Measurements from ENCODE around the gene ANXA9. TPM values are rescaled to one million over a fixed set of nuclear protein-coding genes. Genes with fewer than 3 reads are reported as not detected.

The ANXA9 gene
- 0.51 to 1.2 TPM (median 0.92 TPM) in 5 replicates for total RNA-seq (2022; extraction: Qiagen RNA extraction)

GRCh38 chr1:150981805-150982712, at the start of gene ANXA9:
ANXA9 (plus strand) TSS chr1:150982292; CDS start chr1:150983106, 814 bp downstream.

GRCh38 chr1:150974580-150975478, 7.3 kb upstream of the ANXA9 start, which contains the start of gene CERS2:
CERS2 (minus strand) TSS chr1:150974835; CDS start chr1:150969090, 5,745 bp downstream.

GRCh38 chr1:151006327-151007052, 24.4 kb downstream of the ANXA9 start, which contains the start of gene MINDY1:
MINDY1 (minus strand) TSS chr1:151006902; CDS start chr1:151002617, 4,285 bp downstream.

DNA sequence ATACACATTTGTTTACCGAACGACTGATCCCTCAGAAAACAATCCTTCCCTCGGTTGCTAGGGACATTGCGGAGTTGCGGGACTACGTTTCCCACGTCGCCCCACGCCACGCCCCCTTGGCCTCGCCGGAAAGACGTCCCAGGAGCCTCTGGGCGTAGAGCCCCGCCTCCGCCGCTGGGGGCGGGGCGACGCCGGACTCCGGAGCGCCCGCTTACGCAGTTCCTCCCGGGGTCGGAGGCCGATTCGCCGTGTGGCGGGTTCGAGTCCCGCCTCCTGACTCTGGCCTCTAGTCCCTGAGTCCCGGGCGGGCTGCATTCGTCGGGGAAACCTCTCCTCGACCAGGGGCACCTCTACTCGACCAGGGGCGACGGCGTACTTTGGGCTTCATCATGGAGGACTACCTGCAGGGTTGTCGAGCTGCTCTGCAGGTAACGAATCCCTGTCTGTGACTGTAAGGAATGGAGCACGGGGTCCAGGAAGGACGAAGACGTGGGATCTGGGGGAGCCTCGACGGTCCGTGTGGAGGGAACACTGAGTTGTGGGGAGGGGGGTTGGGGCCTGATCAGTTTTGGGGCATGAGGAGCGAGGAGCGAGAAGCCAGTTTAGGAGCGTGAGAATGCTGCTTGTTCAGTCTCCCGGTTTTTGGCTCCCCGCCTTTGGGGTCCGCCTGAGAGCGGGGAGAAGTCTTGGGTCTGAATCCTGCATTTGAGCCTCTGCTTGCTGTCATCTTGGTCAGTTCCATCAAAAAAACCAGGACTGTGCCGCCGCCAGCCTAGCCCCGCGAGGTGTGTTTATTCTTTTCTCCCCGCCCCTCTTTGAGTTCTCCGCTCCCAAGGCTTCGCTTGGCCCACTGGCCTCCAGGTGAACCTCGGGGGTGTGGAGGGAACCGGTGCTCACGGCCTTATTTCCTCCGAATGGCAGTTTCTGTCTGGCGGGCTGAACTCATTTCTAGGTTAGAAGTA, 26.4 kb downstream of the ANXA9 start, which contains the start of gene PRUNE1:
Gene PRUNE1, plus strand, starts transcription at position 206 of the 962 bp plus-strand sequence. Its CDS starts 184 bp downstream, at position 390.

DNA sequence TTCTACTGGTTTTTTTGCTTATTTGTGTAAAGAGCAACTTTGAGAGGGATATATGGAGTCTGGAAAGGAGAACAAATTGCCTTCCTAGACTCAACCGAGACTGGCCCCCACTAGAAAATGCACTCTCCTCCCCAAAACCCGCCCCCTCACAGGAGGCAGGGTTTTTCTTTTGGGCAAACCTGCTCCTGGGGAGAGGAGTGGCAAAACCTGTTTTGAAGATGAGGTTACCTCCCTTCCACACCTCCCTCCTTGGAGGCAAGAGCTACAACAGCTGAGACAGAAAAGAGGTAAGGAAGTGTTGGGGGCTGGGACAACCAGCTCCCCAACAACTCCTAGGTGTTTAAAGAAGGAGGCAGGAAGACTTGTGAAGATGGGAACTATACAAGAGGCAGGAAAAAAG, 54.3 kb downstream of the ANXA9 start, which contains the start of gene BNIPL:
Gene BNIPL, plus strand, starts transcription at position 231 of the 400 bp plus-strand sequence. Its CDS starts 140 bp downstream, at position 371.

Other genes starting within 250 kb of the ANXA9 start
- 14.2 to 18.5 TPM (median 14.4 TPM) in 5 replicates for gene CTSS, start 216.5 kb upstream of the ANXA9 start, total RNA-seq (2022; extraction: Qiagen RNA extraction)
- gene CTSK, start 174.0 kb upstream of the ANXA9 start, total RNA-seq (2022; extraction: Qiagen RNA extraction) = 1.4 to 2.2 TPM (median 1.7 TPM) in 5 replicates
- gene ARNT, start 105.7 kb upstream of the ANXA9 start, total RNA-seq (2022; extraction: Qiagen RNA extraction) = 9.4 to 14.5 TPM (median 11.9 TPM) in 5 replicates
- not detected in 5 replicates for gene CTXND2, start 95.2 kb upstream of the ANXA9 start, total RNA-seq (2022; extraction: Qiagen RNA extraction)
- 21.2 to 26.1 TPM (median 23.9 TPM) in 5 replicates for gene SETDB1, start 55.9 kb upstream of the ANXA9 start, total RNA-seq (2022; extraction: Qiagen RNA extraction)
- gene CERS2, start 7.5 kb upstream of the ANXA9 start, total RNA-seq (2022; extraction: Qiagen RNA extraction) = 239 to 262 TPM (median 246 TPM) in 5 replicates
- gene MINDY1, start 24.6 kb downstream of the ANXA9 start, total RNA-seq (2022; extraction: Qiagen RNA extraction) = 2.1 to 3.7 TPM (median 2.8 TPM) in 5 replicates
- 11.3 to 15.4 TPM (median 15.0 TPM) in 5 replicates for gene PRUNE1, start 26.2 kb downstream of the ANXA9 start, total RNA-seq (2022; extraction: Qiagen RNA extraction)
- 0.06 to 0.30 TPM (median 0.15 TPM) in 5 replicates for gene BNIPL, start 54.3 kb downstream of the ANXA9 start, total RNA-seq (2022; extraction: Qiagen RNA extraction)
- gene C1orf56, start 65.5 kb downstream of the ANXA9 start, total RNA-seq (2022; extraction: Qiagen RNA extraction) = 5.7 to 8.6 TPM (median 6.6 TPM) in 5 replicates
- 76.7 to 92.0 TPM (median 80.0 TPM) in 5 replicates for gene CDC42SE1, start 77.3 kb downstream of the ANXA9 start, total RNA-seq (2022; extraction: Qiagen RNA extraction)
- 13.2 to 16.7 TPM (median 16.1 TPM) in 5 replicates for gene MLLT11, start 78.1 kb downstream of the ANXA9 start, total RNA-seq (2022; extraction: Qiagen RNA extraction)
- gene GABPB2, start 88.5 kb downstream of the ANXA9 start, total RNA-seq (2022; extraction: Qiagen RNA extraction) = 2.4 to 3.1 TPM (median 2.9 TPM) in 5 replicates
- 1.5 to 2.6 TPM (median 1.7 TPM) in 5 replicates for gene SEMA6C, start 164.3 kb downstream of the ANXA9 start, total RNA-seq (2022; extraction: Qiagen RNA extraction)
- gene TNFAIP8L2, start 174.4 kb downstream of the ANXA9 start, total RNA-seq (2022; extraction: Qiagen RNA extraction) = not detected in 5 replicates
- gene LYSMD1, start 183.6 kb downstream of the ANXA9 start, total RNA-seq (2022; extraction: Qiagen RNA extraction) = 5.1 to 7.5 TPM (median 6.3 TPM) in 5 replicates
- gene SCNM1, start 183.9 kb downstream of the ANXA9 start, total RNA-seq (2022; extraction: Qiagen RNA extraction) = 44.5 to 47.6 TPM (median 46.1 TPM) in 5 replicates
- 0.25 to 0.32 TPM (median 0.30 TPM) in 3 of 5 replicates, not detected in the others for gene TMOD4, start 193.7 kb downstream of the ANXA9 start, total RNA-seq (2022; extraction: Qiagen RNA extraction)
- 42.7 to 63.6 TPM (median 44.0 TPM) in 5 replicates for gene VPS72, start 207.9 kb downstream of the ANXA9 start, total RNA-seq (2022; extraction: Qiagen RNA extraction)
- 45.0 to 60.9 TPM (median 49.8 TPM) in 5 replicates for gene PIP5K1A, start 216.3 kb downstream of the ANXA9 start, total RNA-seq (2022; extraction: Qiagen RNA extraction)

Data from A549 treated with Mapracorat at 1 μM for 4 hours (cell line).